Uterus (tissue), 4 donors: ENCODE measurements around the gene IL1F10. TPM values are rescaled to one million over a fixed set of nuclear protein-coding genes. Genes with fewer than 3 reads are reported as not detected.

Experiments
- DNase-seq, 2 donors: peaks; one replicate each; pipeline ENCODE4 v3.0.0-alpha.2; 2019 to 2020
- H3K27ac ChIP-seq, 2 donors: fragments of 200-600 bp; sonication (generic); 1 replicate in 1 of 2; 2 replicates in 1 of 2; pipeline ENCODE4 v1.5.1; 2016 to 2018
- H3K27me3 ChIP-seq, 2 donors: fragments of 200-600 bp; sonication (generic); one replicate each; pipeline ENCODE4 v1.5.1; 2018 to 2019; ENCODE audit warnings: control low read depth in 1 of 2
- H3K36me3 ChIP-seq, 2 donors: fragments of 200-600 bp; sonication (generic); one replicate each; pipeline ENCODE4 v1.5.1; 2019; ENCODE audit warnings: control low read depth in 1 of 2
- H3K4me1 ChIP-seq, 2 donors: fragments of 200-600 bp; sonication (generic); one replicate each; pipeline ENCODE4 v1.5.1; 2018 to 2019; ENCODE audit warnings: control low read depth in 1 of 2
- H3K4me3 ChIP-seq, 2 donors: fragments of 200-600 bp; sonication (generic); 1 replicate in 1 of 2; 2 replicates in 1 of 2; pipeline ENCODE4 v1.5.1; 2018 to 2019; ENCODE audit warnings: mild to moderate bottlenecking in 1 of 2
- H3K9me3 ChIP-seq, 2 donors: fragments of 200-600 bp; sonication (generic); one replicate each; pipeline ENCODE4 v1.5.1; 2019; ENCODE audit warnings: control low read depth in 1 of 2
- CTCF ChIP-seq, 4 experiments: fragments of 200-600 bp in 2 of 4; fragments of 450-650 bp in 2 of 4; sonication (generic) in 2 of 4; IDR thresholded peaks; one replicate each; pipeline ENCODE4 v1.5.1; 2016 to 2019; ENCODE audit warnings: antibody characterized with exemption in 4 of 4, mild to moderate bottlenecking in 2 of 4, moderate library complexity in 1 of 4
- POLR2A ChIP-seq, 2 donors: fragments of 450-650 bp; IDR thresholded peaks; one replicate each; pipeline ENCODE4 v1.6.1; 2016; ENCODE audit warnings: antibody characterized with exemption in 2 of 2, mild to moderate bottlenecking in 1 of 2, moderate library complexity in 1 of 2
- intact Hi-C: fragments of 100-400 bp; cut with DNase I; formaldehyde crosslinking; loops from one replicate; pipeline ENCODE4 v1.15.1; 2023; ENCODE audit warnings: low total_unique reads
- total RNA-seq, 4 donors: library from RNA; depleted of rRNA in 3 of 4; stranded (reverse); fragments of >200 nt in 3 of 4; gene quantifications; one replicate each; pipeline versions ENCODE4 v1.1.0 to v1.2.4, GENCODE V29; 2014 to 2023
- donor health status: DM: yes; HTN: yes; CAD: no.

Gene IL1F10
- total RNA-seq, 4 donors from 2014 or later = not detected

- no peak for DNase-seq
Measured at GRCh38 chr2:113111823-113112287, 44.1 kb downstream of the IL1F10 start.

GRCh38 chr2:113112441-113112840, 44.7 kb downstream of the IL1F10 start:
- H3K9me3 ChIP-seq = no peaks in the 10 kb centered on the region
- no peaks in the 10 kb centered on the region for H3K36me3 ChIP-seq
- H3K4me1 ChIP-seq = no peaks in the 10 kb centered on the region
- no peak for DNase-seq
- TF ChIP-seq CTCF (IDR thresholded peaks at IDR 0.05) = no peak
- H3K4me3 ChIP-seq = no peak overlapping the region
- intact Hi-C loops = no loop called here
- no peaks in the 10 kb centered on the region for H3K27me3 ChIP-seq
- H3K27ac ChIP-seq = no peak overlapping the region

More at GRCh38 chr2:113111823-113112287, 44.1 kb downstream of the IL1F10 start:
- H3K4me1 ChIP-seq = no peaks in the 10 kb centered on the region
- TF ChIP-seq POLR2A (IDR thresholded peaks at IDR 0.05) (no peak), CTCF (IDR thresholded peaks at IDR 0.05) (no peak)
- intact Hi-C loops = no loop called here
- no peaks in the 10 kb centered on the region for H3K9me3 ChIP-seq
- H3K4me3 ChIP-seq = no peak overlapping the region
- no peaks in the 10 kb centered on the region for H3K36me3 ChIP-seq
- no peak overlapping the region for H3K27ac ChIP-seq
- H3K27me3 ChIP-seq = no peaks in the 10 kb centered on the region

GRCh38 chr2:113112871-113113270, 45.1 kb downstream of the IL1F10 start:
- no peaks in the 10 kb centered on the region for H3K4me1 ChIP-seq
- no peak for TF ChIP-seq CTCF (IDR thresholded peaks at IDR 0.05)
- TF ChIP-seq POLR2A (IDR thresholded peaks at IDR 0.05) = no peak
- no peak overlapping the region for H3K27ac ChIP-seq
- no peaks in the 10 kb centered on the region for H3K9me3 ChIP-seq
- no peak overlapping the region for H3K4me3 ChIP-seq
- no peaks in the 10 kb centered on the region for H3K27me3 ChIP-seq
- intact Hi-C loops = no loop called here
- no peak for DNase-seq
- no peaks in the 10 kb centered on the region for H3K36me3 ChIP-seq

- Histone ChIP-seq H3K36me3 (no peaks in the 10 kb centered on the region), H3K27me3 (no peaks in the 10 kb centered on the region), H3K9me3 (no peaks in the 10 kb centered on the region), H3K4me3 (no peak overlapping the region), H3K27ac (no peak overlapping the region), H3K4me1 (no peaks in the 10 kb centered on the region)
- no peak for TF ChIP-seq CTCF (IDR thresholded peaks at IDR 0.05)
- no peak for TF ChIP-seq POLR2A (IDR thresholded peaks at IDR 0.05)
- intact Hi-C loops = no loop called here
- DNase-seq = no peak
Measured at GRCh38 chr2:113113807-113114206, 46.0 kb downstream of the IL1F10 start.

GRCh38 chr2:113114224-113114945, 46.6 kb downstream of the IL1F10 start:
- Histone ChIP-seq H3K4me3 (no peak overlapping the region), H3K27me3 (no peaks in the 10 kb centered on the region), H3K4me1 (no peaks in the 10 kb centered on the region), H3K36me3 (no peaks in the 10 kb centered on the region), H3K27ac (no peak overlapping the region), H3K9me3 (no peaks in the 10 kb centered on the region)
- no peak for TF ChIP-seq CTCF (IDR thresholded peaks at IDR 0.05)
- no peak for TF ChIP-seq POLR2A (IDR thresholded peaks at IDR 0.05)
- DNase-seq = no peak
- intact Hi-C loops = no loop called here
